WERI-Rb-1 (cell line): Measurements from ENCODE around the gene BCL6.

ENCODE experiments used
- DNase-seq: peaks from one replicate; pipeline ENCODE4 v3.0.0-alpha.2; 2020
- H3K27ac ChIP-seq: fragments of 250-450 bp; sonication (Bioruptor Pico); 2 replicates; pipeline ENCODE4 v1.5.1; 2020; ENCODE audit warnings: mild to moderate bottlenecking, moderate library complexity
- H3K27me3 ChIP-seq: fragments of 250-450 bp; sonication (Bioruptor Pico); 2 replicates; pipeline ENCODE4 v1.5.1; 2021; ENCODE audit warnings: mild to moderate bottlenecking, low read depth, moderate library complexity; ENCODE audit not compliant: insufficient read depth, severe bottlenecking
- H3K36me3 ChIP-seq: fragments of 250-450 bp; sonication (Bioruptor Pico); 2 replicates; pipeline ENCODE4 v1.5.1; 2020; ENCODE audit warnings: mild to moderate bottlenecking, moderate library complexity
- H3K4me3 ChIP-seq: 2 replicates; pipeline ENCODE4 v1.5.1; 2011; ENCODE audit warnings: low read depth, mild to moderate bottlenecking, control low read depth, low read length
- H3K9me3 ChIP-seq: fragments of 250-450 bp; sonication (Bioruptor Pico); 2 replicates; pipeline ENCODE4 v1.5.1; 2021; ENCODE audit warnings: mild to moderate bottlenecking, moderate library complexity; ENCODE audit not compliant: severe bottlenecking
- CTCF ChIP-seq: IDR thresholded peaks from 2 replicates; pipeline ENCODE4 v1.5.1; 2011; ENCODE audit warnings: low read depth, mild to moderate bottlenecking, control low read depth, inconsistent platforms, low read length

BCL6 gene

GRCh38 chr3:187747506-187747905 lies 2.2 kb upstream of the BCL6 start:
- Histone ChIP-seq H3K4me3 (no peak overlapping the region), H3K27me3 (peaks cover 3% of the 10 kb centered on the region), H3K36me3 (no peaks in the 10 kb centered on the region), H3K9me3 (no peaks in the 10 kb centered on the region), H3K27ac (no peak overlapping the region)
- DNase-seq: no peak
- no peak for TF ChIP-seq CTCF

GRCh38 chr3:187746442-187747281 lies 1.4 kb upstream of the BCL6 start:
- no peak for TF ChIP-seq CTCF
- H3K9me3 ChIP-seq: no peaks in the 10 kb centered on the region
- H3K4me3 ChIP-seq: peak overlapping the region; percentile 42
- H3K36me3 ChIP-seq: no peaks in the 10 kb centered on the region
- no peak for DNase-seq
- peaks cover 10% of the 10 kb centered on the region for H3K27me3 ChIP-seq
- H3K27ac ChIP-seq: no peak overlapping the region

- TF ChIP-seq CTCF: no peak
- DNase-seq: no peak
- Histone ChIP-seq H3K27me3 (peaks cover 14% of the 10 kb centered on the region), H3K9me3 (no peaks in the 10 kb centered on the region), H3K27ac (peak overlapping the region; percentile 99), H3K36me3 (no peaks in the 10 kb centered on the region), H3K4me3 (peak overlapping the region; percentile 42)
Observed at GRCh38 chr3:187746059-187746441, 782 bp upstream of the BCL6 start.

GRCh38 chr3:187744169-187745151 lies 808 bp downstream of the BCL6 start:
- DNase-seq: peak; percentile 34
- no peaks in the 10 kb centered on the region for H3K9me3 ChIP-seq
- H3K36me3 ChIP-seq: no peaks in the 10 kb centered on the region
- peaks cover 23% of the 10 kb centered on the region for H3K27me3 ChIP-seq
- peak overlapping the region; percentile 42 for H3K4me3 ChIP-seq
- no peak for TF ChIP-seq CTCF
- H3K27ac ChIP-seq: peak overlapping the region; percentile 26; the same call in 1 of the 2 replicates

- Histone ChIP-seq H3K4me3 (peak overlapping the region; percentile 42), H3K27me3 (peaks cover 23% of the 10 kb centered on the region), H3K36me3 (no peaks in the 10 kb centered on the region), H3K9me3 (no peaks in the 10 kb centered on the region), H3K27ac (no peak overlapping the region)
- peak; percentile 18 for DNase-seq
- TF ChIP-seq CTCF: no peak
Observed at GRCh38 chr3:187743195-187744141, 1.8 kb downstream of the BCL6 start.
